ENCODE data around the gene AMPH.

The AMPH gene

GRCh38 chr7:38541440-38541839, 89.7 kb downstream of the AMPH start:
- no peak for DNase-seq

GRCh38 chr7:38539477-38540081, 91.6 kb downstream of the AMPH start:
- no peak for DNase-seq

DNA sequence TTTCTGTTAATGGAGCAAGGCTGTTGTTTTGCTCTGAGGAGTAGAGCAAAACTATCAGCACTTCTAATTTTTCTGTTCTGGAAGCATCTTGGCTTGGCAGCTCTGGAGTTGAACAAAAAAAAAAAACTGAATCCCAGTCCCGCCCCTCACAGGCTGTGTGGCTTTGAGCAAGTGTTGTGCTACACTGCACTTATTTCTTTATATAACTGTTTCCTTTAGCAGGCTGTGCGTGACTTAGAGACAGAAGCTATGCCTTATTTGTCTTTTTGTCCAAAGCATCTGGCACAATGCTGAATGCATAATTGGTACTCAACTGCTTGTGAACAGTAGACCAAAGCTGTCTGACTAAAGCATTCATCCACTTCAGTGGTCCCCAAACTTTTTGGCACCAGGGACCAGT, 96.1 kb downstream of the AMPH start:
- no peak for DNase-seq

DNA sequence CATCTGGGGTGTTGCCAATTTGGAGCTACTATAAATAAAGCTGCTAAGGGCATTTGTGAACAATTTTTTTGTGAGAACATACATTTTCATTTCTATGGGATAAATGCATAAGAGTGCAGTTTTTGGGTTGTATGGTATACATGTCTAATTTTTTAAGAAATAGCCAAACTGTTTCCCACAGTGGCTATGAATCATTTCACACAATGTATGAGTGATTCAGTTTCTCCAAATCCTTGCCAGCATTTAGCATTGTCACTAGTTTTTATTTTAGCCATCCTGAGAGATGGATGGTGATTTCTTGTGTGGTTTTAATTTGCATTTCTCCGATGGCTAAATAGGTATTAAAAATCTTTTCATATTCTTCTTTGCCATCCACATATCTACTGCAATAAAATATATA, 105.3 kb downstream of the AMPH start:
- DNase-seq: no peak

DNA sequence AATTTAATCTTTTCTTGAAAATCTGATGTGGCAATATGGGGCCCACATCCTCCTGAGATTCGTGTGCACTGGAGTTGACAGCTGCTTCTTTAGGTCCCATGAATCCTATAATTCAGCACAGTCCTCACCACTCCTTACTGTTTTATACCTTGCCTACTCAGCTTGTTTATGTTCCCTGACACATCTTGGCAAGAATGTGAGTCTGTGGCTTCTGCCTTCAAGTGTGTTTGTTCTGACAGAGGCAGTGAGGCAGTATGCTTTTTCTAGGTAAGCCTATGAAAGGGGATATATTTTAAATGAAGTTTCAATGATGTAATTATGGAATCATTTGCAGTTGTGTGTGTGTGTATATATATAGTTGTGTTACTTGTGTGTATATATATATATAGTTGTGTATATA, 106.4 kb downstream of the AMPH start:
- no peak for DNase-seq

DNA sequence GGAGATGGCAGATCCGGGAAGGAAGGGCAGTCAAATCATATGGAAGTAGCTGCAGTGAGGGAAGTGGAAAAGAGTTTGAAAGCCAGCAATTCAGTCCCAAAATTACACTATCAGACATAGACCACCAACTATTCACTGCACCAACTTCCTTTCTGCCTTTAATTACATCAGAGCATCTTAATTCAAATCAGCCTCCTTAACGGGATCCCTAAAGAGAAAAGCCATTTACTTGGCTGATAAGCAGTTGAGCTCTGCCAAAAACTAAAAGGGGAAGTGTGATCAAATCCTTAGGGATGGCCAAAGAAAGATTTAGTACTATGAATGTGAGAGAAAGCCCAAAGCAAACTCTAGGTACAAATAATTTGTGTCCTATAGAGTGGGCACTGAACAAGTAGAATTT, 110.4 kb downstream of the AMPH start:
- DNase-seq: no peak

DNA sequence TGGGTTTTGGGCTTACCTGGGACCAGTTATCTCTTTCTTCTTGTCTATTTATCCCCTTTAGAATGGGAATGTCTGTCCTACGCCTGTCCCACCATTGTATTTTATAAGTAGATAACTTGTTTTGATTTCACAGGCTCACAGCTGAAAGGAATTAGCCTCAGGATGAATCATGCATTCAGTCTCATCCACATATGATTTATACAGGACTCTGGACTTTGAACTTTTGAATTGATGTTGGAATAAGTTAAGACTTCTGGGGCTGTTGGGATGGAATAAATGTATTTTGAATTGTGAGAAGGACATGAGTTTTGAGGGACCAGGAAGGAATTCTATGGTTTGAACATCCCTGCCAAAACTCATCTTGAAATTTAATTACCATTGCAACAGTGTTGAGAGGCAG, 112.6 kb downstream of the AMPH start:
- DNase-seq: no peak

- no peak for DNase-seq
Measured at GRCh38 chr7:38512704-38513103, 118.5 kb downstream of the AMPH start.

DNA sequence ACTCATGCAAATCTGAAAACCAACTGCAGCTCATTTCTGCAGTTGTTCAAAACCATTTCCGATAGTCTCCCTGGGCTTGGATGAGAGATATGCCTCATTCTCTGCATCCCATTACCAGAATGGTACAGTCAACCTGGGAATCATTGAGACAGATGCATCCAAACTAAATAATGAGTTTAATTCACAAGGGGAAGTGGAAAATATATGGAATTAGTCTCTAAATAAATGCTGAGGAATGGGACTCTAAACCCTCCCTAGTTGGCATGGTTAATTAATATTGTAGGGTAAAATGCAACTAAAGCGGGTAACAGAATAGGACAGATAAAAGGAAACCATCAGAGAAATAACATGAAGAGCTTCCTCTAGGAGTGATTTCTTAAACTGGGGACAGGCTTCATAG, 118.9 kb downstream of the AMPH start:
- DNase-seq: no peak

DNA sequence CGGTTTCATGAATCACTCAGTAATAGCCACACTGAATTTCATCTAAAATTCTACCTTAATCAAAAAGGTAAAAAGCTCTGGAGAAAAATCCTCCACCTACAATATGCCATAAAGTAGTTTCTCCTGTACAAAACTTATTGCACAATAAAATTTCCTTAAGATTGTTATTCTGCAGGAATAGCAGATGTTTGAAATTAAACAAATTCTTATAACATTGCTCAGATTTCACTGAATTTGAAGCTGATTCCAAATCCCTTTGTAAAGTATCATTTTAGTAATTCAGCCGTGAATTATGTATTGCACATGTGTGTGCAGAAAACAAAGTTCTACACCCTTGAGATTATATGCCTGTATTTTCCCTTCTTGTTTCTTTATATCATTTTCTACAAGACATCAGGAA, 123.8 kb downstream of the AMPH start:
- DNase-seq: no peak

DNA sequence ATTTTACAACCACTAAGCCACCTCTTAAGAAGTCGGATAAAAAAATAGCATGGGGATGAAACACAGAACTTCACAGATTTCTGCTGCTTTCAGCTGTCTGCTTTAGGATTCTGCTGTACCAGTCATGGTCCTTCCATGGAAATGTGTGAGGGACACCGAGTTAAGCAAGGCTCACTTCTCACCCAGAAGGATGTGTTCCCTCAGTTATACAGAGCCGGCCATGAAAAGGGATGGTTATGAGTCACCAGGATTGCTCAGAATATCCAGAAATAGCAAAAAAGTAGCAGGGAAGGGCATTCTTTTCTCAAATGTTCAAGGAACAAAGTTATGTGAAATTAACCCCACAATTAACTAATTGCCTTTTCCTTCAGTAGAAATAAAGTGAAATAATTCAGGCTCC, 124.4 kb downstream of the AMPH start:
- DNase-seq: no peak

- DNase-seq: no peak
Measured at GRCh38 chr7:38506004-38506403, 125.2 kb downstream of the AMPH start.

DNA sequence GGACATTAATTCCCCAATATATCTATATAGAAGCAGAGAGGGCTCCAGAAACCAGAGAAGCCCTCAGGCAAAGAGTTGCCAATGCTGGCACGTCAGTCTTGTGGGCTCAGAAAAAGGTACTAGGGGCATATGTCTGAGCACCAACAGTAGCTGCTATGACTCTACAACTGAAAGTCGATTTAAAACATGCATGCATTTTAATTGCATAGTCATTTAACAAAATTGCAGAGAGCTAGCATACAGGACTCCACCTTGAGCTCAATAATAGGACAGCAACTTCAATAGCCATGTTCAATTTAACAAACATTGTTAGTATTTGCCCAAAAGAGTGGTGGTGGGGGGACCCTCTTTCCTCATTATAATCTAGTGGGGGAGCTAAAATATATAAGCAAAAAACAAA, 126.5 kb downstream of the AMPH start:
- DNase-seq: no peak

DNA sequence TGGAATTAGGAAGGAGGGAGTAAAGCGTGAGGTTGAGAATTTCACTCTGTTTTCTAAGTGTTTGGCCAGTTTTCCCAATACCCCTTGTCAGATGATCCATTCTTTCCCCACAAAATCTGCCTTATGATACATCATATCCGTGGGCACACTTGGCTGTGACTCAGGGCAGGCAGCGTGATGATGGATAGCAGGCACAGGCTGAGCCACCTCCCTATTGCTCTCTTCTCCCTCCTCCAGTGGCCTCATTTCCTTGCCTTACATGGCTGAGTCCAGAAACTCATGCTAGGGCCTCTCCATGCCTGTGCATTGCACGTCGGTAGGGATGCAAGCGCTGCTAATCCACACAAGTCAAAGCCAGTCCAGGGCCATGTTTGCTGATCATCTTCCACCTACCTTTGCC, 128.3 kb downstream of the AMPH start:
- DNase-seq: no peak

DNA sequence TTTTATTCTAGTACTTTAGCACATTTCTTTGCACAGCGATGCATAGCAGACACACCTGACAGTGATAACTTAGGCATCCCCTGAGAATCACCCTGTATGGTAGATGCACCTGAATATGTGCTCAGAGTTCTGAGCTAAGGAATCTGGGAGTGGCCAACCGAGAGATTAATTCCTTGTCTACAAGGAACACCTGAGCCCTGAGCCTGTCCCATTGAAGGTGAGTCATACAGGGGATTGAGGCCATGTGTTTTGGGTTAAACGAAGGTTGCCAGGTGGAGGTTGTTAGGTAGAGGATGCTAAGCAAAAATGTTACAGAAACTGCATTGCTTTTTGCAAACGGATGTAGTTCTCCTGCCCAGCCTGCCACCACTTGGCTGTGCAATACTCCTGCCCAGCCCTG, 128.9 kb downstream of the AMPH start:
- DNase-seq: no peak

- no peak for DNase-seq
Measured at GRCh38 chr7:38492010-38492409, 139.2 kb downstream of the AMPH start.

- DNase-seq: no peak
Measured at GRCh38 chr7:38482521-38482920, 148.7 kb downstream of the AMPH start.

DNA sequence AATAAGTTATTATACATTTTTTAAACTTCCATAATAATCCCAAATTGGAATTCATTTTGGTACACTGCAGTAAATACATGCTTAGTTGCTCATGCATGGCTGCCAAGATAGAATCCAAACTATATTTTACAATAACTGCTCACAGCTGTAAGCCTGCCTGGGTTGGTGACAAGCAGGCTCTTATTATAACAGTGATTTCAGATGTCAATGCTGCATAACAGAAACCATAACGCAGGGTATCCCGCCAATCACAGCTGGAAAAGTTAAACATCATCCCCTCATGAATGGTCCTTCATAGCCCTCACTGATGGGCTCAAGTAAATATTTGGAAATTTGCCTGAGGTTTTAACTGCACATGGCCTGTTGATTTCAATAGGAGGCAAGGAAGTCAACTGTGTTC, 149.8 kb downstream of the AMPH start:
- peak; percentile 94 for DNase-seq

- no peak for DNase-seq
Measured at GRCh38 chr7:38478404-38478803, 152.8 kb downstream of the AMPH start.

- DNase-seq: no peak
Measured at GRCh38 chr7:38477333-38477732, 153.8 kb downstream of the AMPH start.

GRCh38 chr7:38476764-38477163, 154.4 kb downstream of the AMPH start:
- no peak for DNase-seq

DNA sequence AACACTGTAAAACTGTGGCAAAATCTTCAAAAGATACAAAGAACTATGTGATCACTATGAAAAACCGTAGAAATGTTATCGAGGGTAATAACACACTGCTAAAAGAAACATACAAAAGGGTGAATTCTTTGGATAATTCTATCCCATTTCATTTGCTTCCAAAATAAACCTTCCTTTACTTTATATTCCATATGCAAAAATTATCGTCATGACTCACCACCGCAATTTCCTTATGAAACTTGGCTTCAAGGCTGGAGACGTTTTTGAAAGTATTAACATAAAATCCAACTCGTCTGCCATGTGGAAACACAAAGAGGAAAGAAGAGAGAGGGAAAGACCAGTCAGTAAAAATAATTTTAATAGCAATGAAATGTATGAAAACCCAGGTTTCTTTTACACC, 165.2 kb downstream of the AMPH start:
- DNase-seq: no peak

GRCh38 chr7:38463277-38464225, 167.6 kb downstream of the AMPH start:
- no peak for DNase-seq

DNA sequence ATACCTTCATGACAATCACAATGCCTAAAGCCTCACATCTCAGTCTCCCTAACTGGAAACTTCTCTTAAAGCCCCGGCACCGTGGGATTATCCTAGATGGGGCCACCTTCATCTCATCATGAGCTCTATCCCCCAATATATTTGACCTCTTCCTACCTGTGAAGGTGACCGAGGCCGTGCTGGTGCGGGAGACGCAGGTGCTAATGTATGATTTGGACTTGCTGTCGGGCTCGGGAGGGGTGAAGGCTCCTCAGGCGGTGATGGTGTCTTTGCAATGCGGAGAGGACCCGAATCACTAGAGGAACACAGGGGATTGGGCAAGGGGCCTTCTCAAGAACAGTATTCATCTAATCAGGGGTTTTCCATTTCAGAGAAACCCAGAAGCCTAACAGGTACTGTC, 168.4 kb downstream of the AMPH start:
- DNase-seq: no peak

- DNase-seq: no peak
Measured at GRCh38 chr7:38461887-38462286, 169.3 kb downstream of the AMPH start.
